Right lobe of liver (tissue), 4 donors: Measurements from ENCODE around the gene MACROD2.

ENCODE experiments used
- CTCF ChIP-seq, 4 donors: fragments of 200-600 bp in 3 of 4; fragments of 450-650 bp in 1 of 4; IDR thresholded peaks; one replicate each; pipeline versions ENCODE4 v1.5.1 to v1.8.0; 2016 to 2022; ENCODE audit warnings: antibody characterized with exemption in 4 of 4, mild to moderate bottlenecking in 2 of 4
- POLR2A ChIP-seq: fragments of 450-650 bp; IDR thresholded peaks from one replicate; pipeline ENCODE4 v1.6.1; 2017; ENCODE audit warnings: antibody characterized with exemption, mild to moderate bottlenecking
- donor health status: DM: no; HTN: no; CAD: no.
- donor health status: DM: no; HTN: no; CAD: no.
- donor health status: DM: no; HTN: yes; CAD: no.

- no peak for TF ChIP-seq CTCF (IDR thresholded peaks at IDR 0.05)
- no peak for TF ChIP-seq POLR2A
Observed at GRCh38 chr20:14441201-14441600, 445.9 kb downstream of the MACROD2 start.
